ENCODE results near the gene SYNDIG1. TPM values are rescaled to one million over a fixed set of nuclear protein-coding genes. Genes with fewer than 3 reads are reported as not detected.

The SYNDIG1 gene
- total RNA-seq, 2 donors from 2014 or later = 0.78 TPM; not detected in 1

- Histone ChIP-seq H3K27me3 (no peaks in the 10 kb centered on the region), H3K27ac (no peak overlapping the region), H3K36me3 (replicated peaks in 1 of 2; ENCODE audit: insufficient read depth in 1 of 2, low read depth in 2 of 2) (no peaks in the 10 kb centered on the region), H3K9me3 (no peaks in the 10 kb centered on the region), H3K4me1 (no peaks in the 10 kb centered on the region), H3K4me3 (no peak overlapping the region)
- ATAC-seq (no peak), DNase-seq (peak in 1 of 4 donors; percentile 18)
- intact Hi-C loops (cut with DNase I) = loop anchor here (10.0 kb wide), 1 partner anchor 71 kb away; no protein-coding TSS in a partner anchor
- TF ChIP-seq CTCF (IDR thresholded peaks at IDR 0.05) = no peak
- TF ChIP-seq POLR2A (IDR thresholded peaks at IDR 0.05) = no peak
- 69 to 77% methylated on average over 10 of the region's 10 CpGs for WGBS, 2 donors
Observed at GRCh38 chr20:24633521-24633920, 164.1 kb downstream of the SYNDIG1 start.

- intact Hi-C loops (cut with DNase I) = loop anchor here (10.0 kb wide), 1 partner anchor 70 kb away; no protein-coding TSS in a partner anchor
- no peak for TF ChIP-seq POLR2A (IDR thresholded peaks at IDR 0.05)
- TF ChIP-seq CTCF (IDR thresholded peaks at IDR 0.05) = no peak
- Histone ChIP-seq H3K27me3 (no peaks in the 10 kb centered on the region), H3K27ac (no peak overlapping the region), H3K4me3 (no peak overlapping the region), H3K4me1 (no peaks in the 10 kb centered on the region), H3K36me3 (replicated peaks in 1 of 2; ENCODE audit: insufficient read depth in 1 of 2, low read depth in 2 of 2) (no peaks in the 10 kb centered on the region), H3K9me3 (no peaks in the 10 kb centered on the region)
- peak in 1 of 4 donors; percentile 11 for DNase-seq
- ATAC-seq = peak; percentile 18
- WGBS, 2 donors = 58 to 65% methylated on average over 9 of the region's 9 CpGs
Observed at GRCh38 chr20:24634855-24635254, 165.4 kb downstream of the SYNDIG1 start.

GRCh38 chr20:24636626-24637025 lies 167.2 kb downstream of the SYNDIG1 start:
- 55 to 73% methylated on average over 2 of the region's 2 CpGs for WGBS, 2 donors
- DNase-seq (no peak), ATAC-seq (no peak)
- Histone ChIP-seq H3K4me3 (no peak overlapping the region), H3K27me3 (no peaks in the 10 kb centered on the region), H3K4me1 (no peaks in the 10 kb centered on the region), H3K27ac (no peak overlapping the region), H3K36me3 (replicated peaks in 1 of 2; ENCODE audit: insufficient read depth in 1 of 2, low read depth in 2 of 2) (no peaks in the 10 kb centered on the region), H3K9me3 (no peaks in the 10 kb centered on the region)
- intact Hi-C loops (cut with DNase I) = loop anchor here (10.0 kb wide), 1 partner anchor 68 kb away; no protein-coding TSS in a partner anchor
- TF ChIP-seq POLR2A (IDR thresholded peaks at IDR 0.05) (no peak), CTCF (IDR thresholded peaks at IDR 0.05) (no peak)

- 74 to 78% methylated on average over 4 of the region's 4 CpGs for WGBS, 2 donors
- Histone ChIP-seq H3K4me3 (no peak overlapping the region), H3K4me1 (no peaks in the 10 kb centered on the region), H3K9me3 (no peaks in the 10 kb centered on the region), H3K27ac (no peak overlapping the region), H3K36me3 (replicated peaks in 1 of 2; ENCODE audit: insufficient read depth in 1 of 2, low read depth in 2 of 2) (no peaks in the 10 kb centered on the region), H3K27me3 (no peaks in the 10 kb centered on the region)
- ATAC-seq (no peak), DNase-seq (no peak)
- intact Hi-C loops (cut with DNase I) = loop anchor here (10.0 kb wide), 1 partner anchor 68 kb away; no protein-coding TSS in a partner anchor
- no peak for TF ChIP-seq CTCF (IDR thresholded peaks at IDR 0.05)
- TF ChIP-seq POLR2A (IDR thresholded peaks at IDR 0.05) = no peak
Observed at GRCh38 chr20:24637087-24637486, 167.7 kb downstream of the SYNDIG1 start.

- Histone ChIP-seq H3K27me3 (no peaks in the 10 kb centered on the region), H3K9me3 (no peaks in the 10 kb centered on the region), H3K36me3 (replicated peaks in 1 of 2; ENCODE audit: insufficient read depth in 1 of 2, low read depth in 2 of 2) (no peaks in the 10 kb centered on the region), H3K4me3 (no peak overlapping the region), H3K27ac (no peak overlapping the region), H3K4me1 (no peaks in the 10 kb centered on the region)
- intact Hi-C loops (cut with DNase I) = loop anchor here (10.0 kb wide), 1 partner anchor 67 kb away; no protein-coding TSS in a partner anchor
- TF ChIP-seq CTCF (IDR thresholded peaks at IDR 0.05) = no peak
- ATAC-seq (no peak), DNase-seq (no peak)
- 68 to 69% methylated on average over 6 of the region's 6 CpGs for WGBS, 2 donors
Observed at GRCh38 chr20:24637941-24638340, 168.5 kb downstream of the SYNDIG1 start.

All from body of pancreas (tissue), 4 donors.